HepG2 (cell line): ENCODE results near the gene GPR68.

ENCODE experiments used
- BCL3 ChIP-seq: sonication (generic); formaldehyde crosslinking; IDR thresholded peaks from 2 replicates; pipeline ENCODE4 v1.5.1; 2020; ENCODE audit warnings: mild to moderate bottlenecking, missing genetic modification reagents, moderate library complexity
- KDM6A ChIP-seq: IDR thresholded peaks from 2 replicates; pipeline ENCODE4 v1.6.1; 2016; ENCODE audit warnings: low read depth
- PCBP1 ChIP-seq: fragments of 200-400 bp; formaldehyde crosslinking; IDR thresholded peaks from 2 replicates; pipeline ENCODE4 v1.6.1; 2017; ENCODE audit warnings: mild to moderate bottlenecking, low read depth, low read length, borderline replicate concordance
- POLR2A ChIP-seq, 2 experiments: IDR thresholded peaks; 2 replicates each; pipeline ENCODE4 v1.6.1; 2011; ENCODE audit warnings: low read depth in 2 of 2, low read length in 2 of 2, mild to moderate bottlenecking in 1 of 2, moderate library complexity in 1 of 2; ENCODE audit not compliant: insufficient read depth in 1 of 2
- ZNF549 ChIP-seq: sonication (generic); formaldehyde crosslinking; IDR thresholded peaks from 2 replicates; pipeline ENCODE4 v1.5.0; 2020; ENCODE audit warnings: missing genetic modification reagents
- TF ChIP-seq, protein P1 (sequence below): sonication (generic); formaldehyde crosslinking; conservative IDR thresholded peaks from 2 replicates; pipeline ENCODE4 v1.4.0; 2020; ENCODE audit warnings: missing genetic modification reagents
- TF ChIP-seq, protein P2 (sequence below): sonication (generic); formaldehyde crosslinking; IDR thresholded peaks from 2 replicates; pipeline ENCODE4 v1.5.0; 2020; ENCODE audit warnings: mild to moderate bottlenecking, missing genetic modification reagents, moderate library complexity
- TF ChIP-seq, protein P3 (sequence below): IDR thresholded peaks from 2 replicates; pipeline ENCODE4 v1.6.1; 2012; ENCODE audit warnings: inconsistent platforms

GRCh38 chr14:91293281-91293680 lies 48.8 kb upstream of the GPR68 start:
- TF ChIP-seq, protein P1, sequence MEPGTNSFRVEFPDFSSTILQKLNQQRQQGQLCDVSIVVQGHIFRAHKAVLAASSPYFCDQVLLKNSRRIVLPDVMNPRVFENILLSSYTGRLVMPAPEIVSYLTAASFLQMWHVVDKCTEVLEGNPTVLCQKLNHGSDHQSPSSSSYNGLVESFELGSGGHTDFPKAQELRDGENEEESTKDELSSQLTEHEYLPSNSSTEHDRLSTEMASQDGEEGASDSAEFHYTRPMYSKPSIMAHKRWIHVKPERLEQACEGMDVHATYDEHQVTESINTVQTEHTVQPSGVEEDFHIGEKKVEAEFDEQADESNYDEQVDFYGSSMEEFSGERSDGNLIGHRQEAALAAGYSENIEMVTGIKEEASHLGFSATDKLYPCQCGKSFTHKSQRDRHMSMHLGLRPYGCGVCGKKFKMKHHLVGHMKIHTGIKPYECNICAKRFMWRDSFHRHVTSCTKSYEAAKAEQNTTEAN (CRISPR knock-in tag) = no peak
- TF ChIP-seq KDM6A (no peak), POLR2A (IDR thresholded peaks at IDR 0.05; ENCODE audit: insufficient read depth in 1 of 2, low read depth in 2 of 2, low read length in 2 of 2) (no peak), ZNF549 (CRISPR knock-in tag) (no peak), BCL3 (CRISPR knock-in tag) (no peak), PCBP1 (no peak)
- TF ChIP-seq, protein P2, sequence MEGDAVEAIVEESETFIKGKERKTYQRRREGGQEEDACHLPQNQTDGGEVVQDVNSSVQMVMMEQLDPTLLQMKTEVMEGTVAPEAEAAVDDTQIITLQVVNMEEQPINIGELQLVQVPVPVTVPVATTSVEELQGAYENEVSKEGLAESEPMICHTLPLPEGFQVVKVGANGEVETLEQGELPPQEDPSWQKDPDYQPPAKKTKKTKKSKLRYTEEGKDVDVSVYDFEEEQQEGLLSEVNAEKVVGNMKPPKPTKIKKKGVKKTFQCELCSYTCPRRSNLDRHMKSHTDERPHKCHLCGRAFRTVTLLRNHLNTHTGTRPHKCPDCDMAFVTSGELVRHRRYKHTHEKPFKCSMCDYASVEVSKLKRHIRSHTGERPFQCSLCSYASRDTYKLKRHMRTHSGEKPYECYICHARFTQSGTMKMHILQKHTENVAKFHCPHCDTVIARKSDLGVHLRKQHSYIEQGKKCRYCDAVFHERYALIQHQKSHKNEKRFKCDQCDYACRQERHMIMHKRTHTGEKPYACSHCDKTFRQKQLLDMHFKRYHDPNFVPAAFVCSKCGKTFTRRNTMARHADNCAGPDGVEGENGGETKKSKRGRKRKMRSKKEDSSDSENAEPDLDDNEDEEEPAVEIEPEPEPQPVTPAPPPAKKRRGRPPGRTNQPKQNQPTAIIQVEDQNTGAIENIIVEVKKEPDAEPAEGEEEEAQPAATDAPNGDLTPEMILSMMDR (CRISPR knock-in tag) = no peak
- TF ChIP-seq, protein P3, sequence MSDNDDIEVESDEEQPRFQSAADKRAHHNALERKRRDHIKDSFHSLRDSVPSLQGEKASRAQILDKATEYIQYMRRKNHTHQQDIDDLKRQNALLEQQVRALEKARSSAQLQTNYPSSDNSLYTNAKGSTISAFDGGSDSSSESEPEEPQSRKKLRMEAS = no peak
